Measurements from ENCODE around the gene CCDC88C.

CCDC88C gene

GRCh38 chr14:91299121-91300115 lies 118.2 kb downstream of the CCDC88C start:
- no peak for TF ChIP-seq CTCF (conservative IDR thresholded peaks at IDR 0.05; ENCODE audit: low read depth, low read length)

GRCh38 chr14:91298576-91298975 lies 119.0 kb downstream of the CCDC88C start:
- no peak for TF ChIP-seq CTCF (conservative IDR thresholded peaks at IDR 0.05; ENCODE audit: low read depth, low read length)
- DNase-seq (ENCODE audit: low read depth): no peak
- no peak overlapping the region for H3K4me3 ChIP-seq (ENCODE audit: low read length)

More at GRCh38 chr14:91299121-91300115, 118.2 kb downstream of the CCDC88C start:
- no peak overlapping the region for H3K4me3 ChIP-seq (ENCODE audit: low read length)
- no peak for DNase-seq (ENCODE audit: low read depth)

GRCh38 chr14:91297081-91297711 lies 120.4 kb downstream of the CCDC88C start:
- H3K4me3 ChIP-seq (ENCODE audit: low read length): no peak overlapping the region
- no peak for DNase-seq (ENCODE audit: low read depth)
- TF ChIP-seq CTCF (conservative IDR thresholded peaks at IDR 0.05; ENCODE audit: low read depth, low read length): no peak

- no peak for TF ChIP-seq CTCF (conservative IDR thresholded peaks at IDR 0.05; ENCODE audit: low read depth, low read length)
- no peak overlapping the region for H3K4me3 ChIP-seq (ENCODE audit: low read length)
- DNase-seq (ENCODE audit: low read depth): no peak
Measured at GRCh38 chr14:91295851-91296796, 121.5 kb downstream of the CCDC88C start.

GRCh38 chr14:91295276-91295845 lies 122.3 kb downstream of the CCDC88C start:
- no peak for TF ChIP-seq CTCF (conservative IDR thresholded peaks at IDR 0.05; ENCODE audit: low read depth, low read length)
- DNase-seq (ENCODE audit: low read depth): no peak
- no peak overlapping the region for H3K4me3 ChIP-seq (ENCODE audit: low read length)

GRCh38 chr14:91294153-91294552 lies 123.5 kb downstream of the CCDC88C start:
- TF ChIP-seq CTCF (conservative IDR thresholded peaks at IDR 0.05; ENCODE audit: low read depth, low read length): no peak
- no peak overlapping the region for H3K4me3 ChIP-seq (ENCODE audit: low read length)
- DNase-seq (ENCODE audit: low read depth): no peak
